SU-DHL-6 (cell line): ENCODE measurements around the gene JMJD4.

Source experiments
- EZH2phosphoT487 ChIP-seq: fragments of 200-600 bp; sonication (generic), shearing (Covaris generic); conservative IDR thresholded peaks from 2 replicates; pipeline ENCODE4 v1.6.1; 2018; ENCODE audit warnings: mild to moderate bottlenecking, antibody characterized with exemption, low read length, moderate library complexity, mixed read lengths
- TF ChIP-seq, protein P1 (sequence below): fragments of 200-600 bp; sonication (generic); IDR thresholded peaks from one replicate; pipeline ENCODE4 v1.5.1; 2017; ENCODE audit warnings: antibody characterized with exemption, mild to moderate bottlenecking, low read length, moderate library complexity; ENCODE audit not compliant: insufficient read depth, poor library complexity, severe bottlenecking

DNA sequence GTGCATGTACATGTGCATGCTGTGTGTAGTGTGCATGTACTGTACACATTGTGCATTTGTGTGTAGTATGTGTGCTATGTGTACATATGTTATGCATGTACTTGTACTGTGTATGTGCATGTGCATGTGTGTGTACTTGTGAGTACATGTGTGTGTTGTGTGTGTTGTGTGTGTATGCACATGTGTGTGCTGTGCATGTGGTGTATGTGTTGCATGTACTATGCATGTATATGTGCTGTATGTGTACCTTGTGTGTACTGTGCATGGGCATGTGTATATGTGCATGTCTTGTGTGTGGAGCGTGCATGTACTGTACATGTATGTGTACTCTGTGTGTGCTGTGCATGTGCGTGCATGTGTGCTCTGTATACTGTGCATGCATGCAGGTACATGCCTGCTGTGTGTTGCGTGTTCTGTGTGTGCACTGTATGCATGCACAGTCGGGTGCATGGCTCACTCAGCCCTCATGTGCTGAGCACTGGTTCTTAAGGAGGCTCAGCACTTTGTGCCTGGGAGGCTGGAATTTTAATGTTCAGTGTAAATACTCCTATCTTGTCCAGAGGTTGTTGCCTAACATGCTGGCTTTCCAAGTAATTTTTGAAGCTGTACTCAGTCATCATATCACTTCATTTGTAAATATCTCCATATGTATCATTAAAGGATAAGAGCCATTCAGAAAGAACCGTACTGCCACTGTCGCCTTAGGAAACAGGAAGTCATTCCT lies 32.5 kb upstream of the JMJD4 start:
- no peak for TF ChIP-seq EZH2phosphoT487
- TF ChIP-seq, protein P1, sequence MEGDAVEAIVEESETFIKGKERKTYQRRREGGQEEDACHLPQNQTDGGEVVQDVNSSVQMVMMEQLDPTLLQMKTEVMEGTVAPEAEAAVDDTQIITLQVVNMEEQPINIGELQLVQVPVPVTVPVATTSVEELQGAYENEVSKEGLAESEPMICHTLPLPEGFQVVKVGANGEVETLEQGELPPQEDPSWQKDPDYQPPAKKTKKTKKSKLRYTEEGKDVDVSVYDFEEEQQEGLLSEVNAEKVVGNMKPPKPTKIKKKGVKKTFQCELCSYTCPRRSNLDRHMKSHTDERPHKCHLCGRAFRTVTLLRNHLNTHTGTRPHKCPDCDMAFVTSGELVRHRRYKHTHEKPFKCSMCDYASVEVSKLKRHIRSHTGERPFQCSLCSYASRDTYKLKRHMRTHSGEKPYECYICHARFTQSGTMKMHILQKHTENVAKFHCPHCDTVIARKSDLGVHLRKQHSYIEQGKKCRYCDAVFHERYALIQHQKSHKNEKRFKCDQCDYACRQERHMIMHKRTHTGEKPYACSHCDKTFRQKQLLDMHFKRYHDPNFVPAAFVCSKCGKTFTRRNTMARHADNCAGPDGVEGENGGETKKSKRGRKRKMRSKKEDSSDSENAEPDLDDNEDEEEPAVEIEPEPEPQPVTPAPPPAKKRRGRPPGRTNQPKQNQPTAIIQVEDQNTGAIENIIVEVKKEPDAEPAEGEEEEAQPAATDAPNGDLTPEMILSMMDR, result no peak
